Activated naive CD8-positive, alpha-beta T cell treated with anti-CD3 and anti-CD28 coated beads, Interleukin-2, amount 10 ng/mL, durations not matched to agents 7 days and 5 days (primary cell): ENCODE data around the gene REL. TPM values are rescaled to one million over a fixed set of nuclear protein-coding genes. Genes with fewer than 3 reads are reported as not detected.
"Not testable (repeated sequence)": the region's sequence is repeated elsewhere in the genome, so short reads cannot be mapped to it uniquely, and the experiment has no call there.

Experiments
- ATAC-seq: fragments of 150-1000 bp; cut with Tn5 transposase; one replicate; pipeline ENCODE4 v1.10.0; 2021; ENCODE audit warnings: low read depth, moderate library complexity
- POLR2A ChIA-PET: fragments of 350-600 bp; sonication (Branson Sonifier 250); formaldehyde crosslinking; loops from one replicate; lab custom pipeline; 2021; ENCODE audit warnings: antibody characterized with exemption; lab: Charles Lee
- DNase-seq: peaks from one replicate; pipeline ENCODE4 v3.0.0; 2021
- H3K27ac Mint-ChIP-seq: one replicate; pipeline ENCODE4 v1.8.0; 2022; ENCODE audit warnings: mild to moderate bottlenecking, mixed read lengths
- H3K27me3 Mint-ChIP-seq: one replicate; pipeline ENCODE4 v1.8.0; 2022; ENCODE audit warnings: mild to moderate bottlenecking, moderate library complexity, mixed read lengths
- H3K36me3 Mint-ChIP-seq: one replicate; pipeline ENCODE4 v1.8.0; 2021; ENCODE audit warnings: mild to moderate bottlenecking, mixed read lengths
- H3K4me1 Mint-ChIP-seq: one replicate; pipeline ENCODE4 v1.8.0; 2021; ENCODE audit warnings: mixed read lengths
- H3K4me3 Mint-ChIP-seq: one replicate; pipeline ENCODE4 v1.8.0; 2022; ENCODE audit warnings: mild to moderate bottlenecking, moderate library complexity, mixed read lengths
- H3K9me3 Mint-ChIP-seq: one replicate; pipeline ENCODE4 v1.8.0; 2021; ENCODE audit warnings: mixed read lengths
- total RNA-seq, 2 experiments: library from RNA; stranded (reverse); gene quantifications; one replicate each; pipeline ENCODE4 v1.2.3, GENCODE V29; 2021

REL gene
- total RNA-seq, 2 experiments from 2014 or later, result 27.9 to 28.8 TPM

DNA sequence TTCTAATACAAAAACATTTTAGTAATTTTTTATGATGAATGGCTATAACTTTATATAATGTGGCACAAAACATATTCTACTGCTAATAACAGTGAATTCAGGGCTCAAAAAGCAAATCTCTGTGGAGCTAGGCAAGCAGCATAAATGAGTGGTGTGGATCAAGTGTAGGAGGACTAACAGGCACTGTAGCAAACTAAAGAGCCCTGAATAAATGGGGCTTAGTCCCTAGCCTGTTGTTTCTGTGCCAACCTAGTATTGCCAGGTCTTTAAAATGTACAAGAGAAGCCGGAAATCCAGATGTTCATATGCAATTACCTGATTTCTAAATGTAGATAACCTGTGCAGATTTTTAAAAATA lies 18.5 kb downstream of the REL start:
- Mint-ChIP-seq H3K4me1 (peaks cover 4% of the 10 kb centered on the region), H3K27ac (no peak overlapping the region), H3K4me3 (no peak overlapping the region), H3K9me3 (no peaks in the 10 kb centered on the region), H3K27me3 (no peaks in the 10 kb centered on the region), H3K36me3 (peaks cover 27% of the 10 kb centered on the region)
- ATAC-seq (no peak), DNase-seq (no peak)
- POLR2A ChIA-PET, result no interaction called here

DNA sequence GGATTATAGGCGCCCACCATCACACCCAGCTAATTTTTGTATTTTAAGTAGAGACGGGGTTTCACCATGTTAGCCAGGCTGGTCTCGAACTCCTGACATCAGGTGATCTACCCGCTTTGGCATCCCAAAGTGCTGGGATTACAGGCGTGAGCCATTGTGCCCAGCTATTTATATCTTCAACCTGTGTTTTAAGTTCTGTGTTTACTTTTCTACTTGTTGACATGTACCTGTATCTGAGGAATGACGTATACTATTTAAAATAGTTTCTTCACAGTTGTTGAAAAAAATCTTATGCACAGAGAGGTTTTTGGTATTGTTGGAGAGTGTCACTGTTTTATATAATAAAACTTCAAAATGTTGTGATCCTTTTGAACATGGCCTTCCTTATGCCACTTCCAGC lies 19.9 kb downstream of the REL start:
- H3K27me3 Mint-ChIP-seq, DNase-seq, H3K4me1 Mint-ChIP-seq, POLR2A ChIA-PET, H3K9me3 Mint-ChIP-seq, H3K4me3 Mint-ChIP-seq, ATAC-seq, H3K27ac Mint-ChIP-seq: not testable (repeated sequence)
- H3K36me3 Mint-ChIP-seq, result peaks cover 31% of the 10 kb centered on the region

DNA sequence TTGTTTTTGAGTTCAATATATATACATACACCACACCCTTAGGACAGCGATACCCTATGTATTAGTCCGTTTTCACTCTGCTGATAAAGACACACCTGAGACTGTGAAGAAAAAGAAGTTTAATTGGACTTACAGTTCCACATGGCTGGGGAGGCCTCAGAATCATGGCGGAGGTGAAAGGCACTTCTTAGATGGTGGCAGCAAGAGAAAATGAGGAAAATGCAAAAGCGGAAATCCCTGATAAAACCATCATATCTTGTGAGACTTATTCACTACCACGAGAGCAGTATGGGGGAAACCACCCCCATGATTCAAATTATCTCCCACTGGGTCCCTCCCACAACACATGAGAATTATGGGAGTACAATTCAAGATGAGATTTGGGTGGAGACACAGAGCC lies 24.5 kb downstream of the REL start:
- H3K27ac Mint-ChIP-seq, H3K4me3 Mint-ChIP-seq, POLR2A ChIA-PET, H3K27me3 Mint-ChIP-seq, H3K4me1 Mint-ChIP-seq, DNase-seq, H3K9me3 Mint-ChIP-seq, ATAC-seq: not testable (repeated sequence)
- peaks cover 28% of the 10 kb centered on the region for H3K36me3 Mint-ChIP-seq

DNA sequence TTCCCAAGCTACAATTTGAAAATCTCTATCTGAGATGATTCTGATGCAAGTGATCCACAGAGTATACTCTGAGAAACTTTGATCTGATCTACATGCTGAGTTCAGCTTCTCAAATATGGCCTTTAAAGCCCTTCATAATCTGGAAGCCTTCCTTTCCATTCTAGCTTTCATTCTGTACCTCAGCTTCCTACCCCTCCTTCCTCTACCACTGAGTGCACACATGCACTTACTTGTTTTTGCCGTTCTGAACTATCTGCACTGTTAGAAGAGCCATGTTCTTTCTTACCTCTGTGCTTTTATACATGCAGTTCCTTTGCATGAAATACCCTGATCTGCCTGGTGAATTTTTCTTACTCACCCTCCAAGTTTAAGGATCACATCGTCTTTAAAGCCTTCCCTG lies 25.0 kb downstream of the REL start:
- H3K27me3 Mint-ChIP-seq, result no peaks in the 10 kb centered on the region
- ATAC-seq, result no peak
- H3K4me3 Mint-ChIP-seq, result no peak overlapping the region
- no peak overlapping the region for H3K27ac Mint-ChIP-seq
- POLR2A ChIA-PET, result no interaction called here
- H3K9me3 Mint-ChIP-seq, result no peaks in the 10 kb centered on the region
- no peak for DNase-seq
- H3K4me1 Mint-ChIP-seq, result peaks cover 4% of the 10 kb centered on the region
- peaks cover 29% of the 10 kb centered on the region for H3K36me3 Mint-ChIP-seq

DNA sequence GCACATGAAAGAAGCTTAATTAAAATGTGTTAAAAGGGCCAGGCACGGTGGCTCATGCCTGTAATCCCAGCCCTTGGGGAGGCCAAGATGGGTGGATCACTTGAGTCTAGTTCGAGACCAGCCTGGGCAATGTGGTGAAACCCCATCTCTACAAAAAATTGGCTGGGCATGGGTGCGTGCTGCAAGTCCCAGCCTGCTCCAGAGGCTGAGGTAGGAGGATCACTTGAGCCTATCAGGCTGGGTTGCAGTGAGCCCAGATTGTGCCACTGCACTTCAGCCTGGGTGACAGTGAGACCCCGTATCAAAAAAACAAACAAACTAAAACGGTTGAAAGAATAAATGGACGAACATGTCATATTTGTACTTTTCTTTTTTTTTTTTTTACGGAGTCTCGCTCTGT lies 26.0 kb downstream of the REL start:
- no peaks in the 10 kb centered on the region for H3K27me3 Mint-ChIP-seq
- peaks cover 28% of the 10 kb centered on the region for H3K36me3 Mint-ChIP-seq
- H3K27ac Mint-ChIP-seq, result no peak overlapping the region
- ATAC-seq (no peak), DNase-seq (no peak)
- no peak overlapping the region for H3K4me3 Mint-ChIP-seq
- H3K4me1 Mint-ChIP-seq, result peaks cover 4% of the 10 kb centered on the region
- H3K9me3 Mint-ChIP-seq, result no peaks in the 10 kb centered on the region
- POLR2A ChIA-PET, result interaction anchor here (0.7 kb wide), 1 partner anchor 47 kb away, joined by 3 read pairs; no protein-coding TSS in a partner anchor

DNA sequence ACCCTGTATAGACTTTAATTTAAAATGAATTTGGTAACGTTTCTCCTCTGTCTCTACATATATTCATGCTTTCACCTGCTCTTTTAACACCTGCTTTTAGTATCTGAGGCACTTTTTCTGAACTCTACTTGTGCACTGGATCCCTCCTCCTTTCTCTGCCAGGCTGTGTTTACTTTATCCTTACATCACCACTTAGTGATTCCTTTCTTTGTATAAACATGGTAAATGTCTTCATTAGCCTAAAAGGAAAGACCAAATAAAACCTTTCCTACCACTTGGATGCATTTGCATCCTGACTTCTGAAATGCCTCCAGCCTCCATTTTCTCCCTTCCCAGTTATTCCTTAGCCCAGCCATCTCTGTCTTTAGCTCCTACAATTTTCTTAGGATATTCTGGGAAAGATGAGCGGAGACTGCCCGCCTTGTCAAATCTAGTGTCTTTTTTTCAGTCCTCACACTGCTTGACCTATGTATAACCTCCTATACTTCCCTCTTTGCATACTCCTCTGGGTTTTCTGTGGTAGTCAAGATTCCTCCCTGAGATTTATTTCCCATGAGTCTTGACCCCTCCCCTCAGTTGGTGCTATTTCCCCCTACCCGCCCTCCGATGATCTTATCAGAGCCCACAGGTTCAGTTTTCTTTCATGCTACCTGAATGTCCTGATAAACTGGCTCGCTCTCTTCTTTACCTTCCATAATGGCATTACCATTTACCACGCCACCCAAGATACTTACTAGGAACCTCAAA lies 44.8 kb downstream of the REL start:
- H3K27ac Mint-ChIP-seq, result no peak overlapping the region
- peaks cover 12% of the 10 kb centered on the region for H3K4me1 Mint-ChIP-seq
- ATAC-seq, result no peak
- POLR2A ChIA-PET, result no interaction called here
- no peak overlapping the region for H3K4me3 Mint-ChIP-seq
- no peaks in the 10 kb centered on the region for H3K27me3 Mint-ChIP-seq
- H3K36me3 Mint-ChIP-seq, result peaks cover 44% of the 10 kb centered on the region
- no peak for DNase-seq
- H3K9me3 Mint-ChIP-seq, result no peaks in the 10 kb centered on the region

DNA sequence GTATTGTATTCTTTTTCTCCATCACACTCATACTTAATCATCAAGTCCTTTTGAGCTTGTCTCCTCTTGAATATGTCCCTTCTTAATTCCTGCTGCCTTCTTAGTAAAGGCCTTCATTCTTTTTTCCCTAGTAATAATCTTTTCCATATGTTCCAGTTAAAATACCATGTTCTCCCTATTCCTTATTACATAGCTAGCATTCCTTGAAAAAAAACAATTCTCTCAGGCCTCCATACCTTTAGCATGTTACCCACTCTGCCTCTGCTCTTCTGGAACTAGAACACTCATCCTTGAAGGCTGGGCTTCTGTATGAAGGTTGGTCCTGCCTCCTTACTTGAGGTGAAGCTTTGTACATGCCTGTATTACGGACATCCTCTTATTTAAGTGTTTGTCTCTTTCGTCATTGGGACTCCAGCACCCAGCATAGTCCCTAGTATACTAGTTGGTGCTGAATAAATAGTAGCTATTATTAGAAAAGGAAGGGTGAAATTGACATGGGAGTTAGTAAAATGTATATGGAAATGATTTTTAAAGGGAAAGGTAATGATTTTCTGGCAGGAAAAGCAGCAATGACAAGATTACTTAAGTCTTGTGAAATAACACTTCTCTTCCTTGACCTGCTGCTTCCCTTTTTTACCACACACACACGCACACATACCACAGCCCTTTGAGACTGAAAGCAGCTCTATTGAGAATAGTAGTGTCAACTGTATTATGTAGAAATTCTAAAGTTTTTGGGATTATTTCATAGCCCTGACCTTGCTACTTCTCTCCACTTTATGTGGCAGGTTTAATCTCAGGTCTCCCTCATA lies 45.6 kb downstream of the REL start:
- POLR2A ChIA-PET, result interaction anchor here (0.8 kb wide), 1 partner anchor 171 kb away, joined by 3 read pairs; the partner anchor contains the start of gene PAPOLG
- no peak for ATAC-seq
- no peaks in the 10 kb centered on the region for H3K27me3 Mint-ChIP-seq
- no peak overlapping the region for H3K4me3 Mint-ChIP-seq
- H3K4me1 Mint-ChIP-seq, result peaks cover 12% of the 10 kb centered on the region
- H3K9me3 Mint-ChIP-seq, result no peaks in the 10 kb centered on the region
- DNase-seq, result no peak
- H3K27ac Mint-ChIP-seq, result no peak overlapping the region
- peaks cover 45% of the 10 kb centered on the region for H3K36me3 Mint-ChIP-seq

DNA sequence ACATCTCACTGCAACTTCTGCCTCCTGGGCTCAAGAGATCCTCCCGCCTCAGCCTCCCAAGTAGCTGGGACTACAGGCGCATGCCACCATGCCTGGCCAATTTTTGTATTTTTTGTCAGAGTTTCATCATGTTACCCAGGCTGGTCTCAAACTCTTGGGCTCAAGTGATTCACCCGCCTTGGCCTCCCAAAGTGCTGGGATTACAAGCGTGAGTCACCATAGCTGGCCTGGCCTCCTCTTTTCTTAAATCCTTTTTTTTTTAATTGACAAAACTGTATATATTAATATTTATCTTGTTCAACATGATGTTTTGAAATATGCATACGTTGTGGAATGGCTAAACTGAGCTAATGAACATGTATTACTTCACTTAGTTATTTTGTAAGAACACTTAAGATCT lies 50.7 kb downstream of the REL start:
- POLR2A ChIA-PET, ATAC-seq, H3K9me3 Mint-ChIP-seq, DNase-seq, H3K4me1 Mint-ChIP-seq, H3K27me3 Mint-ChIP-seq, H3K4me3 Mint-ChIP-seq: not testable (repeated sequence)
- Mint-ChIP-seq H3K27ac (peak overlapping the region; percentile 0), H3K36me3 (peaks cover 33% of the 10 kb centered on the region)

DNA sequence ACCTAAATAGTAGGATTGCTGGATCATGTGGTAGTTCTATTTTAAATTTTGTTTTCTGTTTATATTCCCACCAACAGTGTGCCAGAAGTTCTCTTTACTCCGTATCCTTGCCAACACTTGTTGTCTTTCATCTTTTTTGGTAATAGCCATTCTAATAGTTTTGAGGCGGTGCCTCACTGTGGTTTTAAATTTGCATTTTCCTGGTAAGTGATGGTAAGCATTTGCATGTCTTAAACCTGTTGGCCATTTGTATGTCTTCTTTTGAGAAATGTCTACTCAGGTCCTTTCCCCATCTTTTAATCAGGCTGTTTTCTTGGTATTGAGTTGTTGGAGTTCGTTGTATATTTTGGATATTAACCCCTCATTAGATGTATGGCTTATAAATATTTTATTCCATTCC lies 51.6 kb downstream of the REL start:
- Mint-ChIP-seq H3K27ac (no peak overlapping the region), H3K9me3 (no peaks in the 10 kb centered on the region), H3K27me3 (no peaks in the 10 kb centered on the region), H3K4me1 (peaks cover 13% of the 10 kb centered on the region), H3K36me3 (peaks cover 33% of the 10 kb centered on the region), H3K4me3 (no peak overlapping the region)
- no peak for DNase-seq
- POLR2A ChIA-PET, result interaction anchor here (0.6 kb wide), 1 partner anchor 159 kb away, joined by 3 read pairs; no protein-coding TSS in a partner anchor
- ATAC-seq, result no peak

DNA sequence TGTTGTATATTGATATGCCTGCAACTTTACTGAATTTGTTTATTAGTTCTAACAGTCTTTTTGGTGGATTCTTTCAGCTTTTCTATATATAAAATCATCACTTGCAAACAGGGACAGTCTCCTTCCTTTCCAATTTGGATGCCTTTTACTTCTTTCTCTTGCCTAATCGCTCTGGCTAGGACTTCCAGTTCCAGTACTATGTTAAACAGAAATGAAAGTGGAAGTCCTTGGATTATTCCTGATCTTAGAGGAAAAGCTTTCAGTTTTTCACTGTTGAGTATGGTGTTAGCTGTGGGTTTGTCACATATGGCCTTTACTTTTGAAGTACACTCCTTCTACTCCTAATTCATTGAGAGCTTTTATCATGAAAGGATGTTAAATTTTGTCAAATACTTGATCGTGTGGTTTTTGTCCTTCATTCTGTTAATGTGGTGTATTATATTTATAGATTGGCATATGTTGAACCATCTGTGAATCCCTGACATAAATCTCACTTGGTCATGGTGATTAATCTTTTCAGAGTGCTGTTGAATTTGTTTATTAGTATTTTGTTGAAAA lies 52.9 kb downstream of the REL start:
- no peak for DNase-seq
- Mint-ChIP-seq H3K27me3 (no peaks in the 10 kb centered on the region), H3K4me3 (no peak overlapping the region), H3K9me3 (no peaks in the 10 kb centered on the region), H3K36me3 (peaks cover 44% of the 10 kb centered on the region), H3K27ac (no peak overlapping the region), H3K4me1 (peaks cover 16% of the 10 kb centered on the region)
- POLR2A ChIA-PET, result interaction anchor here (0.5 to 1.2 kb wide), 2 partner anchors 13 to 113 kb away, joined by 3 to 5 read pairs; no protein-coding TSS in a partner anchor
- no peak for ATAC-seq

DNA sequence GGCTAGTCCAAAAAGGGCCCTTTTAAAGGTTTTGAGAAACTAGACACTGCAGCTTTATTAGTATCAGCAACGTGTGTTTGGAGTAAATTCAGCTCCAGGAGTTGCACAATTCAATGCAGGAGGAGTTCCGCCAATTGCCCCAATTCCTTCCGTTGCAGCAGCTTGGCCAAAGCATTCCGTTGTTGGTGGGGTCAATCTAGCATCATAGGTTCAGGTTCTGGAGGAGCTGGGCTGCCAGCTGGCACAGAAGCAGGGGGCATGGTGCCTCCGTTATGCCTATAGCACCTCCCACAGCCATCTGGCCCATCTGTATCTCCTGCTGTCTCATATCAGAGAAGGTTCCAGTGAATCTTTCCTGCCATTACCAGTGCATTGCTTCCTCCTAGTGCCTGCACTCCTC lies 55.4 kb downstream of the REL start:
- peaks cover 20% of the 10 kb centered on the region for H3K4me1 Mint-ChIP-seq
- H3K36me3 Mint-ChIP-seq, result peaks cover 45% of the 10 kb centered on the region
- H3K27ac Mint-ChIP-seq, result no peak overlapping the region
- H3K27me3 Mint-ChIP-seq, result no peaks in the 10 kb centered on the region
- ATAC-seq (no peak), DNase-seq (no peak)
- no peak overlapping the region for H3K4me3 Mint-ChIP-seq
- H3K9me3 Mint-ChIP-seq, result no peaks in the 10 kb centered on the region
- POLR2A ChIA-PET, result no interaction called here

DNA sequence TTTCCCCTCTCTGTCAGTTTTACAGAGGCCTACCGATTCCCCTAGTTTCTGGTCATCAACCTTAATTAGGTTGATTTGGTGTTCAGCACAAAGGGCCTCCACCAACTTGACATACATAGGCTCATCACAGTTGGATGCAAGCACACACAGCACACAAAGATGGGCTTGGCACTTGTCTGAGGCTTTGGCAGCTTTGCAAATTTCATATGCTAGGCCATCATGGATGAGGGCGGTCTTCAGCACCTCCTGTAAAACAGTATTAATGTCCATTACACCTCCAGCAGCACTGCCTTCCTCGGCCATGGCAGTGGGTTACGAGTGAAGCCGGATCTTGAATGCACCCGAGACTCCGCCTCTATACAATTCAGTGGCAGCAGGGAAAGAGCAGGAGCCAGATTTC lies 56.9 kb downstream of the REL start:
- H3K4me1 Mint-ChIP-seq, result peaks cover 20% of the 10 kb centered on the region
- no peak for ATAC-seq
- H3K4me3 Mint-ChIP-seq, result no peak overlapping the region
- no peaks in the 10 kb centered on the region for H3K27me3 Mint-ChIP-seq
- DNase-seq, result no peak
- POLR2A ChIA-PET, result no interaction called here
- H3K9me3 Mint-ChIP-seq, result no peaks in the 10 kb centered on the region
- H3K27ac Mint-ChIP-seq, result no peak overlapping the region
- peaks cover 39% of the 10 kb centered on the region for H3K36me3 Mint-ChIP-seq

DNA sequence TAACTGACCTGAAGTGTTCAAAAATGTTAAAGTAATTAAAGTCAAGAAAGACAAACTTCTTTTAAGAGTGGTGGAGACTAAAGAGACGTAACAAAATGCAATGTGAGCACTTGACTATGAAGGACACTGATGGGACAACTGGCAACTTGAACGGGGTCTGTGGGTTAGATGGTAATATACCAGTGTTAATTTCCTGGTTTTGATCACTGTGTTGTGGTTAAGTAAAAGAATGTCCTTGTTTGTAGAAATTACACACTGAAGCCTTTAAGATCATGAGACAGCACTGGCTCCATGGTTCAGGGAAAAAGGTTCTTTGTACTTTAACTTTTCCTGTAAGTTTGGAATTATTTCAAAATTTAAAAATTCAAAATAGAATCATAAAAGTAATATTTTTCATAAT lies 58.2 kb downstream of the REL start:
- Mint-ChIP-seq H3K36me3 (peaks cover 44% of the 10 kb centered on the region), H3K27me3 (no peaks in the 10 kb centered on the region), H3K27ac (no peak overlapping the region), H3K9me3 (no peaks in the 10 kb centered on the region), H3K4me3 (no peak overlapping the region), H3K4me1 (peaks cover 20% of the 10 kb centered on the region)
- no peak for DNase-seq
- no peak for ATAC-seq
- POLR2A ChIA-PET, result interaction anchor here (0.6 kb wide), 1 partner anchor 227 kb away, joined by 3 read pairs; no protein-coding TSS in a partner anchor
